GM20000 (cell line): ENCODE results near the gene SGPP1.

Source experiments
- DNase-seq: peaks from one replicate; pipeline ENCODE4 v3.0.0; 2012; ENCODE audit warnings: low spot score
- CTCF ChIP-seq: IDR thresholded peaks from 2 replicates; pipeline ENCODE4 v1.5.1; 2012; ENCODE audit warnings: mild to moderate bottlenecking, control low read depth; ENCODE audit errors: extremely low read depth, missing control alignments

The SGPP1 gene

GRCh38 chr14:63659726-63660125 lies 68.1 kb downstream of the SGPP1 start:
- no peak for TF ChIP-seq CTCF
- DNase-seq, result no peak

- TF ChIP-seq CTCF, result no peak
- DNase-seq, result no peak
These were observed 71.7 kb downstream of the SGPP1 start for GRCh38 chr14:63656194-63656593.

- DNase-seq, result no peak
- no peak for TF ChIP-seq CTCF
These were observed 72.9 kb downstream of the SGPP1 start for GRCh38 chr14:63654936-63655335.

- TF ChIP-seq CTCF, result no peak
- DNase-seq, result no peak
These were observed 73.5 kb downstream of the SGPP1 start for GRCh38 chr14:63654346-63654745.

GRCh38 chr14:63652406-63652805 lies 75.5 kb downstream of the SGPP1 start:
- DNase-seq, result no peak
- TF ChIP-seq CTCF, result no peak

- TF ChIP-seq CTCF, result no peak
- no peak for DNase-seq
These were observed 77.5 kb downstream of the SGPP1 start for GRCh38 chr14:63650256-63650952.

GRCh38 chr14:63647696-63648410 lies 80.0 kb downstream of the SGPP1 start:
- no peak for TF ChIP-seq CTCF
- DNase-seq, result no peak
